Vagina (tissue), 2 donors: ENCODE data around the gene ERN1. TPM values are rescaled to one million over a fixed set of nuclear protein-coding genes. Genes with fewer than 3 reads are reported as not detected.

Experiments
- DNase-seq, 2 donors: peaks; one replicate each; pipeline ENCODE4 v3.0.0-alpha.2; 2017; ENCODE audit errors: extremely low spot score in 2 of 2
- H3K27ac ChIP-seq: fragments of 200-600 bp; sonication (generic); one replicate; pipeline ENCODE4 v1.5.1; 2019
- H3K27me3 ChIP-seq: fragments of 200-600 bp; sonication (generic); one replicate; pipeline ENCODE4 v1.5.1; 2019
- H3K36me3 ChIP-seq, 2 donors: fragments of 200-600 bp; sonication (generic); one replicate each; pipeline ENCODE4 v1.5.1; 2017 to 2019
- H3K4me1 ChIP-seq: fragments of 200-600 bp; sonication (generic); one replicate; pipeline ENCODE4 v1.5.1; 2019
- H3K4me3 ChIP-seq, 2 donors: fragments of 200-600 bp; sonication (generic); 1 replicate in 1 of 2; 2 replicates in 1 of 2; pipeline ENCODE4 v1.5.1; 2016 to 2019
- H3K9me3 ChIP-seq: fragments of 200-600 bp; sonication (generic); one replicate; pipeline ENCODE4 v1.5.1; 2019
- CTCF ChIP-seq, 3 experiments: fragments of 450-650 bp in 2 of 3; fragments of 200-600 bp in 1 of 3; sonication (generic) in 1 of 3; IDR thresholded peaks; one replicate each; pipeline ENCODE4 v1.5.1; 2017 to 2019; ENCODE audit warnings: antibody characterized with exemption in 3 of 3, mild to moderate bottlenecking in 2 of 3, moderate library complexity in 2 of 3
- POLR2A ChIP-seq, 2 donors: fragments of 450-650 bp; IDR thresholded peaks; one replicate each; pipeline ENCODE4 v1.6.1; 2017; ENCODE audit warnings: antibody characterized with exemption in 2 of 2, mild to moderate bottlenecking in 2 of 2, moderate library complexity in 2 of 2
- POLR2AphosphoS5 ChIP-seq, 2 donors: sonication (generic); formaldehyde crosslinking; IDR thresholded peaks; one replicate each; pipeline ENCODE4 v1.9.0; 2017; ENCODE audit warnings: antibody characterized with exemption in 2 of 2, mild to moderate bottlenecking in 2 of 2, low read depth in 1 of 2; ENCODE audit not compliant: insufficient read depth in 1 of 2
- intact Hi-C: fragments of 100-400 bp; cut with DNase I; formaldehyde crosslinking; loops from one replicate; pipeline ENCODE4 v1.15.1; 2023
- total RNA-seq: library from RNA; depleted of rRNA; stranded (reverse); fragments of >200 nt; gene quantifications from one replicate; pipeline ENCODE4 v1.2.3, GENCODE V29; 2016

Gene ERN1
- total RNA-seq, 1 donor from 2014 or later, result 31.4 TPM

DNA sequence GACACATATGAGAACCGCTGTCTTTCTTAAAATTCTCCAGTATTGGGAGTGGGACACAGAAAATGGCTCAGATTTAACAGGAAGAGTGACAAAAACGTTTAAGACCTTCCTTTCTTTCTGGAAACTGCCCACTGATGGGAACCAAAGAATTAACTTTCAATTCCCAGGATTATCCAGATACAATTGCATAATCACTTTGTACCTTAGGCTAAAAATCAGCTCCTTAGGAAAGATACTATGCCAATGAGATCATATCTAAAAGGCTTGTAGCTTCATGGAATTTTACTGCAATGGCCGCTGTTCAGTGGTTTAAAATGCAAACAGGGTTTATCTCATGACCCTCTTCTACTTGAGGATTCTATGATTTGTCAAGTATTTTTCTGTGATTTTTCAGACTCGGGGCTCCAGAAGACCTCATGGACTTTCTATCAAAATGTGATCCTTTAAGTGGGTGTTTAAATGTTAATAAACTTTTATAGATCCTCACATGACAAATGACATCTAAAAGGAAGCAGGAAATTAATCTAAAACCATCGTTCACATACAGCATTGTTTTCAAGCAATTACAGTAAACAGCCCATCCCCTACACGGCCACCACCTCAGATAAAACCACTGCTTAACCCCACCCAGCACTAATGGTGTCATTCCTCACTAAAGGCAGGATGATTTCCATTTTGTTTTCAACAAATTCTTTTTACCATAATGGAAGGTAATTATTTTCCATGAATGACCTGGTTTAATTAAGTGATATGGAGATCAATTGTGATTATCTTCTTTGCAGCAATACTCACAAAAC, 31.6 kb upstream of the ERN1 start:
- intact Hi-C loops, result no loop called here
- H3K4me1 ChIP-seq, result peaks cover 51% of the 10 kb centered on the region

GRCh38 chr17:64160378-64160777, 30.4 kb upstream of the ERN1 start:
- Histone ChIP-seq H3K36me3 (no peaks in the 10 kb centered on the region), H3K27ac (peak overlapping the region; percentile 38), H3K9me3 (no peaks in the 10 kb centered on the region), H3K4me3 (no peak overlapping the region), H3K4me1 (peaks cover 63% of the 10 kb centered on the region), H3K27me3 (no peaks in the 10 kb centered on the region)
- intact Hi-C loops, result no loop called here
- TF ChIP-seq POLR2A (IDR thresholded peaks at IDR 0.05), result no peak
- no peak for TF ChIP-seq POLR2AphosphoS5 (IDR thresholded peaks at IDR 0.05; ENCODE audit: insufficient read depth in 1 of 2, low read depth in 1 of 2)
- no peak for TF ChIP-seq CTCF (IDR thresholded peaks at IDR 0.05)
- no peak for DNase-seq

More for the DNA sequence above, 31.6 kb upstream of the ERN1 start:
- TF ChIP-seq POLR2AphosphoS5 (IDR thresholded peaks at IDR 0.05; ENCODE audit: insufficient read depth in 1 of 2, low read depth in 1 of 2) (no peak), POLR2A (IDR thresholded peaks at IDR 0.05) (no peak), CTCF (IDR thresholded peaks at IDR 0.05) (no peak)
- no peaks in the 10 kb centered on the region for H3K9me3 ChIP-seq
- H3K4me3 ChIP-seq, result no peak overlapping the region
- no peaks in the 10 kb centered on the region for H3K36me3 ChIP-seq
- peak overlapping the region; percentile 38 for H3K27ac ChIP-seq
- DNase-seq, result no peak
- no peaks in the 10 kb centered on the region for H3K27me3 ChIP-seq

DNA sequence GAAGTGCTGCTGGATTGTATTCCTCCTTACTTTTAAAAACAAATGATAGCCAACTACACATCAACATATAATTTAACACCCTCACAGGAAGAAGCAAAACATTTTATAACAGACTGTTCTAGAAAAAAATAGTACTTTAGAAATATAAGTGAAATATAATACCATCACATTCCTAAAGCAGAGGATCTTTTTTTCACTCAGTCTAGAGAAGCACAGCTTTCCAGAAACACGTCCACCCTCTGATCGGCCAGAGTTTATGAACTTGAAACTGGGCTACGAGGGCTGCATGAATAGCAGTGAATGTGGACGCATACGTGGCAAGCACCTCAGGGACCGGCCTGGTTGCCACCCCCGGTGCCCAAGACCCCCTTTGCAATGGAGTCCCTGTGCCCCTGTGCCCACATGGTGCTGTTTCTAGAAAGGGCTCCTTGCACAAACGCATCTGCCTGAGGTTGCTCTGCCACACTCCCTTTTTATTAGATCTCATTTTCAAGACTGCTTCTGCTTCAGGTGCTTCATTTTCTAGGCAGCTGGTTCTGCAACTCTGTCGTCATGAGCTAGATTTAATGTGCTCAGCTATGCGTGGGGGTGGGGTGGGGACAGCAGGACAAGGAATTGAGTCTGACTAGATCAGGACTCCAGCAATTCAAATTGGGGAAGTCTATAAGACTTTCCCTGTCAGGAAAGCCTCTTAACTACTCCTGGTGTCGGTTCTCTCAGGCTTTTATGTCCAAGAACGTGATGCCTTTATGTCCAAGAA, 29.1 kb upstream of the ERN1 start:
- H3K36me3 ChIP-seq, result no peaks in the 10 kb centered on the region
- H3K9me3 ChIP-seq, result no peaks in the 10 kb centered on the region
- intact Hi-C loops, result no loop called here
- no peaks in the 10 kb centered on the region for H3K27me3 ChIP-seq
- DNase-seq, result no peak
- peak in 1 of 2 donors; percentile 61 for TF ChIP-seq POLR2AphosphoS5 (IDR thresholded peaks at IDR 0.05; ENCODE audit: insufficient read depth in 1 of 2, low read depth in 1 of 2)
- no peak for TF ChIP-seq POLR2A (IDR thresholded peaks at IDR 0.05)
- TF ChIP-seq CTCF (IDR thresholded peaks at IDR 0.05), result no peak
- peaks cover 75% of the 10 kb centered on the region for H3K4me1 ChIP-seq
- no peak overlapping the region for H3K4me3 ChIP-seq
- H3K27ac ChIP-seq, result peak overlapping the region; percentile 5

- TF ChIP-seq POLR2A (IDR thresholded peaks at IDR 0.05) (no peak), CTCF (IDR thresholded peaks at IDR 0.05) (no peak), POLR2AphosphoS5 (IDR thresholded peaks at IDR 0.05; ENCODE audit: insufficient read depth in 1 of 2, low read depth in 1 of 2) (no peak)
- Histone ChIP-seq H3K9me3 (no peaks in the 10 kb centered on the region), H3K4me3 (no peak overlapping the region), H3K27ac (no peak overlapping the region), H3K27me3 (no peaks in the 10 kb centered on the region), H3K4me1 (peaks cover 75% of the 10 kb centered on the region), H3K36me3 (no peaks in the 10 kb centered on the region)
- DNase-seq, result no peak
- intact Hi-C loops, result no loop called here
Observed at GRCh38 chr17:64158406-64158805, 28.5 kb upstream of the ERN1 start.
